ENCODE results near the gene INAFM2. TPM values are rescaled to one million over a fixed set of nuclear protein-coding genes. Genes with fewer than 3 reads are reported as not detected.

Gene INAFM2
- polyA plus RNA-seq, 1 experiment: 7.3 TPM

DNA sequence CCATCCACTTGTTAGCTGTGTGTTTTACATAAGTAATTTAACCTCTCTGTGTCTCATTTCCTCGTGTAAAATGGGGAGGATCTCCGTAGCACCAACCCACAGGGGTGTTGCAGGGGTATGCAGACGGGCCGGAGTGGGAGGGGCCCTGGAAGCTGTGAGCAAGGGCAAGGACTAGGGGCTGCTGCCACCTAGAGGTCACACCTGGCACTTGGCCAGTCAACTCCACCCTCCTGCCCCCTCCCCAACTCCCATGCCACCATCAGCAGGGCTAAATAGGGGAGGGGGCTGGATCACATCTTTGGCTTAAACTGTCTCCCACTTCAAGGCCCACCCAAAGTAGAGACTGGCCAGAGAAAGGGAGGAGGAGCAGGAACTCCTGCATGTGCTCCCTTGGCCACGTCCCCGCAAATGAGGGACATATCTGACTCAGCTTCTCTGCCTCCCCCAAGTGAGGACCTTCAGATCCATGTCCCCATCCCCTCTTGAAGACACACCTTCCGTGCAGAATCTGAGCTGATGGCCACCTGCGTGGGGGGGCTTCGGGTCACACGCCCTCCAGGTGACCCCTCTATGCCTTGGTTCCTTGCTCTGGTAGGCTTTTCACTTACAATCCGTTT lies 14.7 kb downstream of the INAFM2 start:
- Histone ChIP-seq H3K27me3 (ENCODE audit: control insufficient read depth, insufficient read depth, low read length) (no peaks in the 10 kb centered on the region), H3K36me3 (ENCODE audit: control insufficient read depth, insufficient read depth, low read length) (peaks cover 18% of the 10 kb centered on the region), H3K4me3 (ENCODE audit: low read depth, low read length) (no peak overlapping the region)
- POLR2A ChIA-PET: interaction anchor here (1.0 to 2.8 kb wide), 2 partner anchors 10 to 15 kb away, joined by 3 to 17 read pairs; partner anchors contain the start of gene INAFM2
- TF ChIP-seq, protein P1, sequence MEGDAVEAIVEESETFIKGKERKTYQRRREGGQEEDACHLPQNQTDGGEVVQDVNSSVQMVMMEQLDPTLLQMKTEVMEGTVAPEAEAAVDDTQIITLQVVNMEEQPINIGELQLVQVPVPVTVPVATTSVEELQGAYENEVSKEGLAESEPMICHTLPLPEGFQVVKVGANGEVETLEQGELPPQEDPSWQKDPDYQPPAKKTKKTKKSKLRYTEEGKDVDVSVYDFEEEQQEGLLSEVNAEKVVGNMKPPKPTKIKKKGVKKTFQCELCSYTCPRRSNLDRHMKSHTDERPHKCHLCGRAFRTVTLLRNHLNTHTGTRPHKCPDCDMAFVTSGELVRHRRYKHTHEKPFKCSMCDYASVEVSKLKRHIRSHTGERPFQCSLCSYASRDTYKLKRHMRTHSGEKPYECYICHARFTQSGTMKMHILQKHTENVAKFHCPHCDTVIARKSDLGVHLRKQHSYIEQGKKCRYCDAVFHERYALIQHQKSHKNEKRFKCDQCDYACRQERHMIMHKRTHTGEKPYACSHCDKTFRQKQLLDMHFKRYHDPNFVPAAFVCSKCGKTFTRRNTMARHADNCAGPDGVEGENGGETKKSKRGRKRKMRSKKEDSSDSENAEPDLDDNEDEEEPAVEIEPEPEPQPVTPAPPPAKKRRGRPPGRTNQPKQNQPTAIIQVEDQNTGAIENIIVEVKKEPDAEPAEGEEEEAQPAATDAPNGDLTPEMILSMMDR (IDR thresholded peaks at IDR 0.05; ENCODE audit: insufficient read depth, low read depth, low read length): peak; percentile 74
- DNase-seq (ENCODE audit: low read depth): no peak
- CTCF ChIA-PET: interaction anchor here (0.7 to 11.8 kb wide), 25 partner anchors 9 to 231 kb away, joined by 3 to 124 read pairs (median 5); partner anchors contain the start of genes ANKRD63, DISP2, INAFM2 and PHGR1

DNA sequence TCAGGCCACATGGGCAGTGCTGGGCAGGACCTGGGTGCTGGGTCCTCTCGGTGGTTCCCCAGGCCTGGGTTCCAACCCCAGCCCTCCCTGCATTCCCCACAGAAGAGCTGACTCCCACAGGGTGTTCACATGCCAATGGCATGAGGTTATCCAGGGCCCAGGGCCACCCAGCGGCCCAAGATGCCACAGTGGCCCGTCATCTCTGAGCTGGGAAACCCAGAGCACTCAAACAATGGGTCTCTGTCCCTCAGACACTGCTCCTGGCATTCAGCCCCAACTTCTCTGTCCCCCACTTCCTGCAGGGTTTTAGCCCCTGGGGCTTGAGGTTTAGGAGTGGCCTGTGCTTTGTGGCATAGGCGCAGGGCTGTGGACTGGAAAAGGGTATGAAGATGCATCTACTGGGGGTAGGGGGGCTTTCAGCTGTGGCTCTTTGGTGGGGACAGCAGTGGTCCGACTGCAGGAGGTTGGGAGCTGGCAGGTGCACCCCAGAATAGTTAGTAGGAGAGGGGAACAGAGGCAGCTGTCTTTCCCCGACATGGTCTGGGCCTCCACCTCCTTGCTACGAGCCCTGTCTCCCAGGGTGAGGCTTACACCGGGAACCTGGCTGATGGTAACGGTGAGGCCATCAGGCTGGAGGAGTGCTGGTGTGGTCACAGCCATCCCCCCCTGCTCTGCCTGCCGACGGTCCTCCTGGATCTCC lies 15.6 kb downstream of the INAFM2 start:
- CTCF ChIA-PET: interaction anchor here (0.7 to 11.8 kb wide), 20 partner anchors 12 to 232 kb away, joined by 3 to 124 read pairs (median 6); partner anchors contain the start of genes DISP2, INAFM2, PHGR1 and PLCB2
- POLR2A ChIA-PET: interaction anchor here (2.8 kb wide), 1 partner anchor 11 kb away, joined by 17 read pairs; no protein-coding TSS in a partner anchor

DNA sequence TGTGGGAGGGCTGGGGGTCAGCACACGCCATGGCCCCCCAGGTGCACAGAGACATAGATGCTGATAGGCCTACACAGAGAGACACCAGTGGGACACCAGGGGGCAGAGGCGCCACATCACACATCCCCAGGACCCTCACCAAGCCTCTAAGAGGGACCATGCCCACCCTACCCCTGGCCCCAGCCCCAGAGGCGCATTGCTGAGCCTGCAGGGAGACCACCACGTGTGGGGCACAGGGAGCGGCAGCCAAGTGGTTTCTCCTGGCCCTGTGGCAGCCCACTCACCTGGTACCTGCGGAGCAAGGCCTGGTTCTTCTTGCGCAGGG lies 16.1 kb downstream of the INAFM2 start:
- Histone ChIP-seq H3K36me3 (ENCODE audit: control insufficient read depth, insufficient read depth, low read length) (peaks cover 18% of the 10 kb centered on the region), H3K27me3 (ENCODE audit: control insufficient read depth, insufficient read depth, low read length) (no peaks in the 10 kb centered on the region), H3K4me3 (ENCODE audit: low read depth, low read length) (peak overlapping the region; percentile 44)
- TF ChIP-seq, protein P1 (IDR thresholded peaks at IDR 0.05; ENCODE audit: insufficient read depth, low read depth, low read length): no peak
- DNase-seq (ENCODE audit: low read depth): no peak
- ChIA-PET CTCF (interaction anchor here (0.9 to 11.8 kb wide), 10 partner anchors 7 to 96 kb away, joined by 3 to 124 read pairs (median 44); partner anchors contain the start of genes DISP2, INAFM2 and PHGR1), POLR2A (interaction anchor here (2.8 kb wide), 1 partner anchor 11 kb away, joined by 17 read pairs; no protein-coding TSS in a partner anchor)

More for the DNA sequence above, 15.6 kb downstream of the INAFM2 start:
- peak overlapping the region; percentile 44 for H3K4me3 ChIP-seq (ENCODE audit: low read depth, low read length)
- TF ChIP-seq, protein P1 (IDR thresholded peaks at IDR 0.05; ENCODE audit: insufficient read depth, low read depth, low read length): no peak
- peak; percentile 43 for DNase-seq (ENCODE audit: low read depth)
- H3K36me3 ChIP-seq (ENCODE audit: control insufficient read depth, insufficient read depth, low read length): peaks cover 18% of the 10 kb centered on the region
- no peaks in the 10 kb centered on the region for H3K27me3 ChIP-seq (ENCODE audit: control insufficient read depth, insufficient read depth, low read length)

DNA sequence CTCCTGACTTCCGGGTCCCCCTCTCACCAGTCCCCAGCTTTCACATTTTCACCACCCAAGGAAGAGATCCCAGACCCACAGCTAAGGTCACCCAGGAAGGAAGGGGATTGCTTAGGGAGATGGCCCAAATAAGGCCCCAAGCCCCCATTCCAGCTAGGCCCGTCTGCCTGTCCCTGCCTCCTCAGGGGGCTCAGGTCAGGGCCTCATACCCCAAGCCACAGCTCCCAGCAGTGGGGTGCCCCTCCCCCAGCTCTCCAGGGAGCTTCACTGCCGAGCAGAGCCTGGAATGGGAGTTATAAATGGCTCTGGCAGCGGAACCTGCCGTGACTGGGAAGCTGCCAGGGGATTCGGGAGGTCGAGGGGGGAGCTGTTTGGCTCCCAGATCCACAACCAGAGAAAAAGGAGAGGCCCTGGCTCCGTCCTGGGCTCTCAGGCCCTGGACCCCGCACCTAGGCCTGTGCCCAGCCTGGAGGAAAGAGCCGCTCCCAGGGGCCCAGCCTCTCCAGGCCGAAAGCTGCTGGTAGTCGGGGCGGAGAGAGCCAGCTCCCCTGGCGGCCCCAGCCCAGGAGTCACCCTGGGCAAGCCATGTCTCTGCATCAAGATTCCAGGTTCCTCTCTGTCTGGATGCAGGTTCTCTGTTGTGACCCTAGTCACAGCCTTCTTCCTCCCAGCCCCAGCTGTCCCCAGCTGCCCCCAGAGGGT lies 16.7 kb downstream of the INAFM2 start:
- no peak for DNase-seq (ENCODE audit: low read depth)
- peaks cover 16% of the 10 kb centered on the region for H3K36me3 ChIP-seq (ENCODE audit: control insufficient read depth, insufficient read depth, low read length)
- H3K27me3 ChIP-seq (ENCODE audit: control insufficient read depth, insufficient read depth, low read length): no peaks in the 10 kb centered on the region
- POLR2A ChIA-PET: interaction anchor here (0.7 to 2.8 kb wide), 4 partner anchors 12 to 244 kb away, joined by 3 to 17 read pairs (median 4); partner anchors contain the start of genes INAFM2 and IVD
- H3K4me3 ChIP-seq (ENCODE audit: low read depth, low read length): peak overlapping the region; percentile 44
- CTCF ChIA-PET: interaction anchor here (0.9 to 11.8 kb wide), 10 partner anchors 8 to 81 kb away, joined by 3 to 124 read pairs (median 44); partner anchors contain the start of genes DISP2, INAFM2 and PHGR1
- TF ChIP-seq, protein P1 (IDR thresholded peaks at IDR 0.05; ENCODE audit: insufficient read depth, low read depth, low read length): no peak
